ENCODE results near the gene MARK2.
A peak's percentile ranks its signal among the peaks of the same experiment; 100 is the strongest.

The MARK2 gene

DNA sequence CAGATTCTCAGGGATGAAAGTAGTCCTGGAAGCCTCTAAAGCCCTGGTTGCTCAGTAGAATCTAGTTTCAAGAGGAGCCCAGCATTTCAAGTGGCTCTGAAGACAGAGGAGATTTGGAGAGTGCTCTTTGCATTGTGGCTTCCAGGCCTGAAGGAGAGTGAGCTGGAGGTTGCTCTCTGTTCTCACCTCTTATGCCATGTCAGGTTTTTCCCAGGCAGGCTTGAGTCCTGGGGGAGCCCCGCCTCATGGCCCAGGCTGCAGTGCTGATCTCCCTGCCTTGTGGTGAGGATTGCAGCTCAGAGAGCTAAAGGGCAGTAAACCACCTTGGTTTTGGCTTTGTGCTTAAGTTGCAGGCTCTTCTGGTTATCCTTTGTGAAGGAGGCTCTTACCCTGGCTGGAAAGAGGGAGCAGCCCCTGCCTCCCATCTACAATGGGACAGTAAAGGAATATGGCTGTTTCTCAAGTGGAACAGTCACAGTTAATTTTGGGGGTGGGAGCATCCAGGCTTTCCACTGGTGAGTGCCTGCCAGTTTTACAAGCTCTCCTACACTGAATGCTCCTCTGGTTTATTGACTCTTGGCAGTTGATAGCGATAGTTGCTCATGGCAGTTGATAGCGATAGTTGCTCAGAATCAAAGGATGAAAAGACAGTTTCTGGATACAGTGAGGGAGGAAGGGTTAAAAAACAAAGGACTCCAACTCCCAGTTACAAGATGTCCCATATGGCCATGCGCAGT lies 45.5 kb downstream of the MARK2 start:
- DNase-seq, result no peak

DNA sequence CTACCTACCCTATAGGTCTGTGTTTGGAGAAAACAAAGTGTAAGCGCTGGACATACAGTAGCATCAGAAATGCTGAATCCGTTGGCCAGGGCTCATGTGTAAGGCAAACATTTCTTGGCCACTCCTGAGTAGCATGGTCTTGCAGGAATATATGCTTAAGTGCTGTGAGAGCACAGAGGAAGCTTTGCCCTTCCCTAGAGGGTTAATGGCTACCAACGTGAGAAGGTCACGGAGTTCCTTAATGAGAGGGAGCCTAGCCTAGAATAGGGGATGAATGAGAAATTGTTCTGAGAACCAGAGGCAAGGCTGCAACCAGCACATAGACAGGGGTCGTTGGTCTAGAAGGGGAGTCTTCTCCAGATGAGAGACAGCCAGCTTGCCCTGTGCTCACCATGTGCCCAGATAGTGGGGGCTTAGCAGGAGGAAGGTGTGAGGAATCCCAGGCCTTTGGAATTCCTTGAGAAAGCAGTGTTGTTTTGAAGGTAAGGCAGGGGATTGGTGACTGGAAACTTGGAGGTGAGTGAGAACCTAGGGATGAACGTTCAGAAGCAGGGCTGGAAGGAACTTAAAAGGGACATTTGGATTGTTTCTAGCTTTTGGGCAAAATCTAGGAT lies 48.6 kb downstream of the MARK2 start:
- no peak for DNase-seq

DNA sequence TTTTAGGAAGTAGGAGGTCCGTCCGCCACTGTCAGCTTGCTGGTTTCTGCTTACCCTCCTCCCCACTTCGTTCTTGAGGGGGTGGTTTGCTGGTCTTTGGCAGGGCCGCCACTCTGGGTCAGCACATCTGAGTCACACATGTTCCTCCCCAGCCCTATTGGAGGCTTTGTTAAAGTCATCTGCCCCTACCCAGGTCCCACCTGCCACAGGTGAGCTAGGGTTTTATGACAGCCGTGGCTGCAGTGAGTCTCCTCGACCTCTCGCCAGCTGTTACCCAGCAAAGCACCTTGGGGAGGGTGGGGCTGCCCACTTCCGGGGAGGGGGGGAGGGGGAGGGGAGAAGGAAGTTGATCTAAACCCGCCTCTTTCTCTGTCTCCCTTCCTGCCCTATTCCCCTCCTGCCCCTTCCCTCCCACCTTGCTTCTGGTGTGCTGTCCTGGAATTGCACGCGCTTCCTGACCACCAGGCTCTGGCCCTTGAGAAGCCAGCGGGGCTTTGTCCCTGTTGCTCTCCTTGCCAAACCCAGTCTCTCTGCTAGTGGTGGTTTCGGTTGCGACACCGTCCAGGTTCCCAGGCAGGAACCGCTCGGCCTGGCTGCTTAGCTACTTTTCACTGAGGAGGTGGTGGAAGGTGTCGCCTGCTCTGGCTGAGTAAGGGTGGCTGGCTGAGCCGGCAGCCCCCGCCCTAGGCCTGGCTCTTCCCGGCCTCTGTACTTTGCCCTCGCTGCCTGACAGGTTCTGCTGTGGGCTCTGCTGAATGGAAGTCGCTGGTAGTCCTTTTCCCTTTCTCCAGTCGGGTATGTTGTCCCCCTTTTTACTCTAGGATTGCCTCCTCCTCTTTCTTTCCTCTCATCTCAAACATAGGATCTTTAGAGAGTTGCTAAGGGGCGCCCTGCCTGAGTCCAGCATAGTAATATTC lies 49.5 kb downstream of the MARK2 start:
- DNase-seq, result peak; percentile 75

DNA sequence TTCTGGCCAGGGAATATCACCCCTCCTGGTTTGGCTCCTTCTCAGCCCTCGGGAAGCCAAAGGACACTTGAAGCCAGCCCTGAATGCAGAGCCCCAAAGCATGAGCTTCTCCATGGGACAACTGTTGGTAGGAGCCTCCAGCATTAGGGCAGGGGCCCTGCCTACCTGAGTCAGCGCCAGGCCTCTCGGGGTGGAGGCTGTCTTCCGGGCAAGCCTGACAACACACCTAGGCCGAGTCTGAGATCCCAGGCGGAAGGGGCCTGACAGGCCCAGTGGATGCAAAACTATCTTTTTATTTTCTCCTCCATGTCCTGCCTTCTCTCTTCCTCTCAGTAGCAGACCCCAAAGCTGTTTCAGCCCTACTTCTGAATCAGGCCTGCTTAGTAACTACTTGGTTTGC lies 50.4 kb downstream of the MARK2 start:
- DNase-seq, result no peak

DNA sequence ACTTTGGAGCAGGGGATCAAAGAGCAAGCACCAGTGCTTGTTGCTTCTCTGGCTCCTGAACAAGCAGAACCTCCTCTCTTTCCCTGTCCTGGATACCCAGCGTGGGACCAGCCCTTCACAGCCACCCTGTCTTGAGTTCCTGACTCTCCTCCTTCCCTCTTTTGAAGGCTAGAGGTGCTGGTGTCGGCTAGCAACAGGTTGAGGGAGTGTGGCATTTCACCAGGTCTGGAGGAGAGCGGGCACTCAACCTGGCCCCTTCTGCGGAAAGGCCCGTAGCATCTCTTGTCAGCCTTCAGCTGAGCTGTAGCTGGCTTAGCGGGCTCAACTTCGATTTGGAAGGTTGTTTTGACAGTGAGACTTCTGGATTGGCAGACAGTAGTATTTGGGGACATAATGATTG lies 51.5 kb downstream of the MARK2 start:
- DNase-seq, result no peak

DNA sequence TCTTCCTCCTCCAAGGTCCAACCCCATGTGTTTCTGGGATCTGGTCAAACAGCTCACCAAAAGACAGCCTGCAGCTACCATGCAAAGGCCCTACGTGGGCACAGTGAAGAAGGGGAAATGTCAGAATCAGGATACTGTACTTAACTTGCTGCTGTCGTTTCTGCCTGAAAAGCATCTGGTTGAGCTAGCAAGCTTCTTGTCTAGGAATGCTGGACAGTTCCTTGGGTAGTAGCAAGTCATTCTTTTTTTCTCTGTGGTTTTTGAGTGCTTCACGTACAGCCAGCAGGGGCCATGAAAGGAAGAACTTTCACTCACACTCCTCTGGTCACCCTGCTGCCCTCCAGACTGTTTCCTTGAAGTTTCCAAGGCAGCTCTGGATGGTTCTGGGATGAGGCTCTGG lies 53.3 kb downstream of the MARK2 start:
- no peak for DNase-seq

DNA sequence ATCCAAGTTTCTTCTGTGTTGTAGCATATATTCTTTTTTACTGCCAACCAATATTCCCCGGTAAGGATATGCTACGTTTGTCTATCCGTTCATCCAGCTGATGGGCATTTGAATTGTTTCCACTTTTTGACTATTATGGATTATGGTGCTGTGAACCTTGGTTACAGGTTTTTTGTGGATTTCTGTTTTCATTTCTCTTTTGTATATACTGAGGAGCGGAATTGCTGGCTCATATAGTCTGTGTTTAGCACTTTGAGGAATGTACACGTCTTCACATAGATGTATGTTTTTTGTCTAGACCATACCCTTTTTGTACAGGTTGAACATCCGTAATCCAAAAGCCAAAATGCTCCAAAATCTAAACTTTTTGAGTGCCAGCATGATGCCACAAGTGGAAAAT lies 54.4 kb downstream of the MARK2 start:
- DNase-seq, result no peak

DNA sequence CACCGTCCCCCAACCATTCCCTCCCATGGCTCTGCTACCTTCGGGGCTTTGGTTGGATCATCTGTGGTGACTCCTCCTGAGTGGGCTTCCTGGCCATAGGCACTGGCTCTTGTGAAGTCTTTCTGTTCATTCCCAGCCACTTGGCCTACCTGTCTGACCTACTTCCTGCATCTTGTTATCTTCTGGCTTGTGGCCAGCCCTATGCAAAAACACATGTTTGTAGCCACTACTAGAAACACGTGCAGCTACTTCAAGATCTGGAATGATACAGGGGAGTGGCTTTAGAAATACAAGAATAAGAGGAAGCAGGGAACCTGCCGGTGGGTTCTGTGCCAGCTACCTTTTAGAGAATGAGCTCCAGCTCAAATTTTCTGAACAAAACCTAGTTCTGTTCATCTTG lies 57.2 kb downstream of the MARK2 start:
- DNase-seq, result no peak

DNA sequence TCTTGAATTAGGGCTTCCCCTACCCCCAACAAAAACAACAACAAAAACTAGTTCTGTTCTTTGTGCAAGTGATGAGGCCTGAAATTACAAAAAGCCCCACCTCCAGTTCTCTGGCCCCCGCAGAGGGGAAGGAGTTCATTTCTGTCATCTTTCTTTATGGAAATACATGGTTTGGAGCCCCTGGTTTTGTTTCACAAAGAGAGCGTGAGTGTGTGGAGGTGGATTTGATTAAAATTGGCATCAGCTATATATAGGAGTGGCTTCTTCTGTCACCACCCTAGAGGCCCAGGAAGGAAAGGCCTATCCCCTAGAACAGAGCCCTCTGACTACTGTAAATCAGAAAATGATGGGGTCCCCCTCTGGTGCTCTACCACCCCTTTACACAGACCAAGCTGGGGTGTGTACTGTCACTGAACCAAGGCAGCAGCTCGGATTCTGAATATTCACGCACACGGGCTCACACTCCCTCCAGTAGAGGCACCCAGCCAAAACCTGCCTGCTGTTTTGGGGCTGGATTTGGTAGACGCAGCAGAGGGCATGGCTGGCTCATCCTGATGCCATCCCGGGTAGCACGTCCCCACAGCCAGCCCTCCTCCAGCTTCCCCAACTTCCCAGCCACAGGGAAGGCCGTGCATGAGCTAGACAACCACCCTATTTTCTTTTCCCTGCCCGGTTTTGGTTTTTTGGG lies 58.7 kb downstream of the MARK2 start:
- no peak for DNase-seq

DNA sequence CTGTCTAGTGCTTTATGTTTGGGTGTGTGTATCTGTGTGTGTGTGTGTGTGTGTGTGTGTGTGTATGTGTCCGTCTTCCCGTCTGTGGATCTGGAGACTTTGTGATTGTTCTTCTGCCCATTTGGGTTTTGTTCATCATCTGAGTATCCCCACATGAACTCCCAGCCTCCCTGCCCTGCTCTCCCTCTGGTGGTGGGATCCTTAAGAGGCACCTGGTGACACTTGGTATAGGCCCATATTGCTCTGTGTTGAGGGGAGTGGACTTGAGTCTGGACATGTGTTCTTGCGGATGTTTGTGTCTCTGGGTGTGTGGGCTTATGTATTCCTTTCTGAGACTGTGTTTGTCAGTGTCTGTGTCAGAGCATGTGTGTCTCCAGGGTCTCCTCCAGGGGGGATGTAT lies 62.8 kb downstream of the MARK2 start:
- no peak for DNase-seq

DNA sequence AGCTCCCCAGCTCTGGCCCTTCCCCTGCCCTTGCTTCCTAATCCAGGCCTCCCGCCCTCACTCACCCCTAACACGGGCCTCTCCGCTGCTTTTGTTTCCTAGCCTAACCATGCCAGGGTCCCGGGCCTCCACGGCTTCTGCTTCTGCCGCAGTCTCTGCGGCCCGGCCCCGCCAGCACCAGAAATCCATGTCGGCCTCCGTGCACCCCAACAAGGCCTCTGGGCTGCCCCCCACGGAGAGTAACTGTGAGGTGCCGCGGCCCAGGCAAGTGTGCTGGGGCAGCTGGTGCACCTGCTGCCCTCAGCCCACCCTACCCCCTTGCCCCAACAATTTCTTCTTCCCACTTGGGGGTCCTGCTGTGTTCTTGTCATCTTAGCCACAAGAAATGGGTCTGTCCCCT lies 65.0 kb downstream of the MARK2 start:
- DNase-seq, result no peak

DNA sequence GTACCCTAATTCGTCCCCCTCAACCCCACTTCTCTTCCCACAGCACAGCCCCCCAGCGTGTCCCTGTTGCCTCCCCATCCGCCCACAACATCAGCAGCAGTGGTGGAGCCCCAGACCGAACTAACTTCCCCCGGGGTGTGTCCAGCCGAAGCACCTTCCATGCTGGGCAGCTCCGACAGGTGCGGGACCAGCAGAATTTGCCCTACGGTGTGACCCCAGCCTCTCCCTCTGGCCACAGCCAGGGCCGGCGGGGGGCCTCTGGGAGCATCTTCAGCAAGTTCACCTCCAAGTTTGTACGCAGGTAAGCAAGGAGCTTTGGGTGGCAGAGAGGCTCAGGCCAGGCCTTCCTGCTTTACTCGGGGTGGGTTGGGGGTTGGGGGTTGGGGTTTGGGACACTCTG lies 65.8 kb downstream of the MARK2 start:
- DNase-seq, result no peak

DNA sequence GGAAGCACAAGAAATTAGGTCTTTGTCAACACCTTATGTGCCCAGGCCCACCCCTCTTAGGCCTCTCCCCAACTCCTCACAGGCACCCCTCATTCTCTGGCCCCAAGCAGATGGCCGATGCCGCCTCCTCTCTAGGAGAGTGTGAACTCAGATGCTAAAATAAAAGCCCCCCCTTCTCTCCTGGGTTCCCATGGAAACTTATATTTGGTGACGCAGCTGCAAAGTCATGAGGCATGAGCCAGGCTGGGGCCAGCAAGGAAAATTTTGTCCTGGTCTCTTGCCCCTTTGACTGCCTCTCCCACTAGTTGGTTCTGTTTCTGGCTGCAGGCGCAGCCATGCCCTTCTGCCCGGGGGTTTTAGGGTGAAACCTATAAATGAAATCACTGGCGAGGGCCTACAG lies 66.3 kb downstream of the MARK2 start:
- no peak for DNase-seq

DNA sequence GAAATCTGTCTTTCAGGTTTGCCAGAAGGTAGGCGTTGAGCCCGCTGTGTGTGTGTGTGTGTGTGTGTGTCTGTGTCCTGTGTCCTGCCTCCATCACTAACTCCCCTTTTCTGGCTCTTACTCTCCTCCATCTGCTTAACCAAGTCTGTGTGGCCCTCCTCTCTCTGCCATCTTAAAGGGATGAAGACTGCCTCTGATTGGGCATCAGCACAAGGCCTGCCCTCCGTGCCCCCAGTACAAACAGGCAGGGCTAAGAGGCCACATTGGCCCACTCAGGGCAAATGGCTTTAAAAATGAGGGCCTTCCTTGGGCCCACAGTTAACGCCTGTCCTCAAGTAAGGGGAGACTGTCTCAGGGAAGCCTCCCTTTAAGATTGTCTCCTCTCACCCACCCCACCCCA lies 67.2 kb downstream of the MARK2 start:
- DNase-seq, result no peak

DNA sequence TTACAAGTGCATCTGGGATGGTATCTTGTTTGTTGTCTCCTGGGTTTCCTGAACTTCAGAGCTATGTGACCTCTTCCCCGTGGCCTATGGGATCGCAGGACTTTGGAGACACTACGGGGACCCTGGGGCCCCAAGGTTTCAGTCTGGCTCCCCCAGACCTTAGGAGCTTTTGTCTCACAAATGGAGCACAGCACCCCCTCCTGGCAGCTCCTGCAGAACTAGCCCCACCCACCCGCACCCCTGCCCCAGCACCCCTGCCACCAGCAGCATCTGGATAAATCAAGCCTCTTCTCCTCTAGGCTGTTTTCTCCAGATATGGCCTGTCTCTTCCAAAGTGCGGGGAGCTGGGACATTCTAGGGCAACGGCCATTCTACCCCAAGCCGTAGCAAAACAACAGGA lies 67.7 kb downstream of the MARK2 start:
- DNase-seq, result peak; percentile 67

DNA sequence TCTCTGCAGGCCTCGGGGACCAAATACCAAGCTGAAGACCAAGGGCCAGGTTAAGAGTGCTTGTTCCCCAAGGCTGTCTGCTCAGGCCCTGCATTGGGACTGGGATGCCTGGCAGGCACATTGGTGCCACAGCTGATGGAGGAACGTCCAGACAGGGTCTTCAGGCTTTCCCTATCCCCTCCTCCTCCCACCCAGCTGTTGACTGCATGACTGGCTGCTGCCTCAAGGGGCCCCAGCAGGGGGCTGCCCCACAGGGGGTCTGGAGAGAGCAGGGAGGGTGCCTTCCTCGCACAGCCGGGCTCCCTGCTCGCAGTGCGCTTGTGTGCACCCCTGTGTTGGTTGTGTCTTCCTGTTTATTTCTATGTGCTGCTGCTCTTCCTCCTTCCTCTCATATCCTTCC lies 68.2 kb downstream of the MARK2 start:
- DNase-seq, result no peak

DNA sequence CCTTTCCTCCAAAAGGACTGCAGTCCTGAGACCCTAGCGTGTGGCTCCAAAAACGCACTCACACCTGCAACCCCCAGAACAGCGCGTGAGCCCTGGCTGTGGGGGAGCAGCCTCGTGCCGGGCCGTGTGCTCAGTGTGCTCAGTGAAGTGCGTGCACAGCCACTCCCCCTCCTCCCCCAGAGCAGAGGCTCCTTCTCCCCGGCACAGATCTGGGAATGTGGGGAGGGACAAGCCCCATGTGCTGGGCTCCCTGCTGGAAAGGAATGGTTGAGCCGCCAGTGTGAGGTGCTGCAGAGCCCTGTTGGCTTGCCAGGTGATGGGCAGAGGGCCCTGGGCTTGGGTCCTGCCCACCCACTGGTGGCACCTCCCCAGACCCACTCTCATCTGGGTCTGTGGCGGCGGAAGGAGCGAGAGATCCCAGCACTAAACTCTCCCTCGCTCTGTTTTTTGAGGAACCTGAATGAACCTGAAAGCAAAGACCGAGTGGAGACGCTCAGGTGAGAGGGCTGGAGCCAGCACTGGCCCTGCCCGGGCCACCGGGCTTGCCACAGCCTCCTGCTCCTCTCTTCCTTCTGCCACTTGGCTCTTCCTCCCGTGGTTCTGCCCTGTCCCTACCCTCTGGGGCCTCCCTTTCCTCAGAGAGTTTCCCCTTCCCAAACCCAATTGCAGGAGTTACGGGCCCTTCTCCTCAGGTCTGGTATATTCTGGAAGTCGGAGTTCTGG lies 69.1 kb downstream of the MARK2 start:
- DNase-seq, result no peak

DNA sequence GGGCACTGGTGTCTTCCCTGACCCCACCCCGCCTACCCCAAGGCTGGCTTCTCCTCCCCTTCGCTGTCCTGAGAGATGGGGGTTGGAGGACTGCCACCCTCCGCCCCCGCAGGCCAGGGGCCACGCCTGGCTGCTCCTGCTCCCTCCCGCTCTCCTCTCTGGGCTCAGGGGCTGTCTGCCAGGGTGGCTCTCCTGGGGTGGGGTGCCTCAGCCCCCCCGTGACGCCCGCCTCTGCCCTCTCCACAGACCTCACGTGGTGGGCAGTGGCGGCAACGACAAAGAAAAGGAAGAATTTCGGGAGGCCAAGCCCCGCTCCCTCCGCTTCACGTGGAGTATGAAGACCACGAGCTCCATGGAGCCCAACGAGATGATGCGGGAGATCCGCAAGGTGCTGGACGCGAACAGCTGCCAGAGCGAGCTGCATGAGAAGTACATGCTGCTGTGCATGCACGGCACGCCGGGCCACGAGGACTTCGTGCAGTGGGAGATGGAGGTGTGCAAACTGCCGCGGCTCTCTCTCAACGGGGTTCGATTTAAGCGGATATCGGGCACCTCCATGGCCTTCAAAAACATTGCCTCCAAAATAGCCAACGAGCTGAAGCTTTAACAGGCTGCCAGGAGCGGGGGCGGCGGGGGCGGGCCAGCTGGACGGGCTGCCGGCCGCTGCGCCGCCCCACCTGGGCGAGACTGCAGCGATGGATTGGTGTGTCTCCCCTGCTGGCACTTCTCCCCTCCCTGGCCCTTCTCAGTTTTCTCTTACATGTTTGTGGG lies 69.9 kb downstream of the MARK2 start:
- no peak for DNase-seq

DNA sequence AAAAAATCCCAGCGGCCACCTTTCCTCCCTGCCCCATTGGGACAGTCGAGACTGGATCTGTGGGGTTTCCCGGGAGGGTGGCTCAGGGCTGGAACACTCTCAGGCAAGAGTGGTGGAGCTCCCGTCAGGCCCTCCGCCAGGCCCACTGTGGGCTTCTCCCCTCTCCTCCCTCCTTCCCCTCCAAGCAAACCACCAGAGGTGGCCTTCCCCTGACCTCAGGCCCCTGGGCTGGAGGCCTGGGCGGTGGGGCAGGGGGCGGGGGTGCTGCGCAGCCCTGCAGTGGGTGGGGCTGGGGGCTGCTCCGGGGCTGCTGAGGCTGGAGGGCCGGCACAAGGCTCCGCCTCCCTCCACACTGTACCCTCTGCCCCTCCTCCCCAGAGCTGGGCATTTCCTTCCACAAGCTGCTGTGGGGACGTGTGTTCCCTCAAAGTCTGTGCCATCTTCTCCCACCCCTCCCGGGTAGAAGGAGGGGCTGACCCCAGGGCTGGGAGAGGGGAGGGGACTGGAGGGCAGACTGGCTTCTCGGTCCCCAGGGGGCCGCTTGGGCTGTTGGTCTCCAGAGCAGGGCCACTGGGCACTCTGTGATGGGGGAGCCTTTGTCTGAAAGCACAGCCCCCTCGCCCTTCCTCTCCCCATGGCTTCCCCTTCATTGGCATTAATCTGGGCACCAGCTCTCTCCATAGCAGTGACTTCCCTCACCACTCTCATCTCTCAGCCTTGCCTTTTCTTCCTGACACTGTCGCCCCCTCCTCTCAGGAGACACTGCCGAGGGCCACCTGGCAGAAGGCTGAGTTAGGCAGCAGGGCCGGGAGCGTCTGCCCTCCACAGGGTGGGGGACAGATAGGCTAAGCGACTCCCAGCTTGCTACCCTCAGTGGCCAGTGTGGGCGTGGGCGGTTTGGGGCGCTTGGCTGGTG lies 70.9 kb downstream of the MARK2 start:
- DNase-seq, result no peak

DNA sequence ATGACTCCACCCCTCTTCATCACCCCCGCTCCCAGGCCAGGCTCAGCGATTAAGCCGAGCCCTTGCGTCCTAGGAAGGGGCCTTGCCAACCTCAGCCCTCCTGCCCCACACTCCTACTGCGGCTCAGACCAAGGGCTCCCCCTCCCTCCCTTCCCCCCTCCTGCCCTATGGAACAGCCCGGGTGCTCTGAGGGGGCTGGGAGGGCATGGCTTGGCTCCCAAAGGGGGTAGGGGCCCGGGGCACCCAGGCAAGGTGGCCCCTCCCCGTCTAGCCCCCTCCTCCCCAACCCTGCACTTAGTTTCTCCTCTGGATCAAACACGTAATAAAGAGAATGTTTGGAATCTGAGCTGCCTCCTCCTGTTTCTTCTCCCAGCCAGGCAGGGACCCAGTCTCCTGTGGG lies 71.8 kb downstream of the MARK2 start:
- DNase-seq, result no peak

DNA sequence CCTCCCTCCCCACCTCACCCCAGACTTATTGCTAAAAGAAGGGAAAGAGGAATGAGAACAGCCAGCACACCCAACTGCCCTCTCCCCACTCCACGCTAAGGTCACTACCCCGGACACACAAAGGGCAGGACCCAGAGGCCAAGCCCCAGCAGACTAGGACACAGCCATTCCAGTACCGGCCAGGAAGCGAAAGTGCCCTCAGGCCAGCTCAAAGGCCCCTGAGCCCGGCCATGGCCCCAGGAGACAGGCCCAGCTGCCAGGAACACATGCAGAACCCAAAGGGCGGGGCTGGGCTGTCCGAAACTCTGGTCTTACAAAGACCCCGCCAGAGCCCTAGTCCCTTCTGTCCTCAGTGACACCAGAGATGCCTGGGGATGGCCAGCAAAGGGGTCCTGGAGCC lies 72.5 kb downstream of the MARK2 start:
- DNase-seq, result no peak

All from stimulated activated CD4-positive, alpha-beta T cell treated with anti-CD3 and anti-CD28 coated beads, Interleukin-15, amount 100 ng/mL, for 24 hours (primary cell).